Activated CD4-positive, CD25-positive, alpha-beta regulatory T cell (primary cell): ENCODE data around the gene AMIGO2.

Experiments
- DNase-seq, 4 experiments: peaks; one replicate each; lab custom pipeline; 2025; lab: John Stamatoyannopoulos, UW

AMIGO2 gene

GRCh38 chr12:47033789-47034555 is 45.8 kb downstream of the AMIGO2 start:
- no peak for DNase-seq

- DNase-seq, result no peak
Observed at GRCh38 chr12:47033081-47033480, 46.7 kb downstream of the AMIGO2 start.

DNA sequence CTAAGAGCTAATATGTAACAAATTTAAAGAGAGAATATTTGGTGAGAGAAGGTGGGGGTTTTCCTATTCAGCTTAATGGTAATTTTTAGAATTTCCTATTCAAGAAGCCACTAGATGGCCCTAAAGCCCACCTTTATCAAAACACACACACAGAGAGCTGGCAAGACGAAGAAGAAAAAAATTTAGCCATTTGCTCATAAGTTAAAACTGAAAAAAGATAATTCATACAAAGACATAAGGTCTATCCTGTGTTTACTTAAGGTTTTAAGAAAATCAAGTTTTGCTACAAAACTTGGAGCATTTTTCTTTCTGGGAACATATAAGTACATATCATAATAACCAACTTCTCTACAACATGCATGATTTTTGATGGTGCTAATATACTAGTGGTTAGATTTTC is 47.1 kb downstream of the AMIGO2 start:
- DNase-seq, result no peak

DNA sequence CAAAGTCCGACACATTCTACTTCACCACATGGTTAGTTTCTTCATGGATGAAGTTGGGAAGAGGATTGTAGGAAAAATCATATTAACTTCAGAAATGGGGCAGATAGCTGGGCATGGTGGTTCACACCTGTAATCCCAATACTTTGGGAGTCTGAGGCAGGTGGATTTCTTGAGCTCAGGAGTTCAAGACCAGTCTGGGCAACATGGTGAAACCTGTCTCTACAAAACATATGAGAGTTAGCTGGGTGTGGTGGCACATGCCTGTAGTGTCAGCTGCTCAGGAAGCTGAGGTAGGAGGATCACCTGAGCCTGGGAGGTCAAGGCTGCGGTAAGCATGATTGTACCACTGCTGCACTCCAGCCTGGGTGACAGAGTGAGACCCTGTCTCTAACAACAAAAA is 49.9 kb downstream of the AMIGO2 start:
- DNase-seq, result no peak

GRCh38 chr12:47028981-47029708 is 50.6 kb downstream of the AMIGO2 start:
- DNase-seq, result no peak

GRCh38 chr12:47028186-47028585 is 51.6 kb downstream of the AMIGO2 start:
- DNase-seq, result no peak
